HG03095 (cell line): ENCODE results near the gene TNFAIP6.
"Not testable (repeated sequence)": the region's sequence is repeated elsewhere in the genome, so short reads cannot be mapped to it uniquely, and the experiment has no call there.

Source experiments
- ATAC-seq: cut with Tn5 transposase; IDR thresholded peaks from one replicate; pipeline ENCODE4 v1.9.1; 2021; ENCODE audit warnings: moderate library complexity; ENCODE audit not compliant: unreplicated experiment

Gene TNFAIP6

GRCh38 chr2:151357359-151357758 lies at the start of gene TNFAIP6:
TNFAIP6 (plus strand) TSS chr2:151357592; CDS start chr2:151357667, 75 bp downstream.
- ATAC-seq, result no peak

- ATAC-seq, result not testable (repeated sequence)
Observed at GRCh38 chr2:151310313-151310712, 47.1 kb upstream of the TNFAIP6 start.

- ATAC-seq, result not testable (repeated sequence)
Observed at GRCh38 chr2:151312440-151312839, 45.0 kb upstream of the TNFAIP6 start.

- ATAC-seq, result no peak
Observed at GRCh38 chr2:151315381-151315903, 42.0 kb upstream of the TNFAIP6 start.

- no peak for ATAC-seq
Observed at GRCh38 chr2:151325581-151326095, 31.8 kb upstream of the TNFAIP6 start.

GRCh38 chr2:151326554-151326953 lies 30.8 kb upstream of the TNFAIP6 start:
- ATAC-seq, result no peak

GRCh38 chr2:151329998-151330397 lies 27.4 kb upstream of the TNFAIP6 start:
- ATAC-seq, result no peak

GRCh38 chr2:151333083-151333482 lies 24.3 kb upstream of the TNFAIP6 start:
- ATAC-seq, result no peak

GRCh38 chr2:151334082-151334815 lies 23.1 kb upstream of the TNFAIP6 start:
- ATAC-seq, result no peak

- no peak for ATAC-seq
Observed at GRCh38 chr2:151336863-151337371, 20.5 kb upstream of the TNFAIP6 start.

- no peak for ATAC-seq
Observed at GRCh38 chr2:151337643-151338042, 19.7 kb upstream of the TNFAIP6 start.

- no peak for ATAC-seq
Observed at GRCh38 chr2:151338115-151338514, 19.3 kb upstream of the TNFAIP6 start.

GRCh38 chr2:151343073-151343472 lies 14.3 kb upstream of the TNFAIP6 start:
- no peak for ATAC-seq

- not testable (repeated sequence) for ATAC-seq
Observed at GRCh38 chr2:151344191-151344590, 13.2 kb upstream of the TNFAIP6 start.

- ATAC-seq, result no peak
Observed at GRCh38 chr2:151344906-151345305, 12.5 kb upstream of the TNFAIP6 start.

GRCh38 chr2:151347294-151347693 lies 10.1 kb upstream of the TNFAIP6 start:
- no peak for ATAC-seq

- ATAC-seq, result no peak
Observed at GRCh38 chr2:151347906-151348305, 9.5 kb upstream of the TNFAIP6 start.

- ATAC-seq, result no peak
Observed at GRCh38 chr2:151350579-151351195, 6.7 kb upstream of the TNFAIP6 start.

- no peak for ATAC-seq
Observed at GRCh38 chr2:151353995-151354394, 3.4 kb upstream of the TNFAIP6 start.

- no peak for ATAC-seq
Observed at GRCh38 chr2:151354807-151355206, 2.6 kb upstream of the TNFAIP6 start.

- no peak for ATAC-seq
Observed at GRCh38 chr2:151358166-151358970, 976 bp downstream of the TNFAIP6 start.
